Naive thymus-derived CD8-positive, alpha-beta T cell (primary cell): ENCODE measurements around the gene BLVRB. TPM values are rescaled to one million over a fixed set of nuclear protein-coding genes. Genes with fewer than 3 reads are reported as not detected.
A peak's percentile ranks its signal among the peaks of the same experiment; 100 is the strongest.

ENCODE experiments used
- ATAC-seq, 2 donors: fragments of 150-1000 bp; cut with Tn5 transposase in 1 of 2; sonication (Bioruptor Pico), chemical (Tn5 transposase) in 1 of 2; 1 replicate in 1 of 2; 2 replicates in 1 of 2; pipeline ENCODE4 v1.10.0; 2021; ENCODE audit warnings: mild to moderate bottlenecking in 2 of 2, moderate library complexity in 2 of 2
- POLR2A ChIA-PET: fragments of 350-600 bp; sonication (Branson Sonifier 250); formaldehyde crosslinking; loops from one replicate; lab custom pipeline; 2021; ENCODE audit warnings: antibody characterized with exemption; lab: Charles Lee
- DNase-seq, 10 donors: peaks; one replicate each; pipeline versions ENCODE4 v3.0.0 to v3.0.0-alpha.2; 2020 to 2022
- H3K27ac Mint-ChIP-seq, 10 donors: one replicate each; pipeline ENCODE4 v1.8.0; 2020 to 2022; ENCODE audit warnings: mild to moderate bottlenecking in 10 of 10, mixed read lengths in 10 of 10, moderate library complexity in 4 of 10, inconsistent platforms in 1 of 10
- H3K27me3 Mint-ChIP-seq, 5 donors: one replicate each; pipeline ENCODE4 v1.8.0; 2021 to 2022; ENCODE audit warnings: mixed read lengths in 5 of 5
- H3K36me3 Mint-ChIP-seq, 3 donors: one replicate each; pipeline ENCODE4 v1.8.0; 2020 to 2022; ENCODE audit warnings: mixed read lengths in 3 of 3, mild to moderate bottlenecking in 2 of 3, inconsistent platforms in 1 of 3
- H3K4me1 Mint-ChIP-seq, 4 donors: one replicate each; pipeline ENCODE4 v1.8.0; 2021 to 2022; ENCODE audit warnings: mixed read lengths in 4 of 4
- H3K4me3 Mint-ChIP-seq, 10 donors: one replicate each; pipeline ENCODE4 v1.8.0; 2020 to 2022; ENCODE audit warnings: mild to moderate bottlenecking in 10 of 10, mixed read lengths in 10 of 10, moderate library complexity in 6 of 10, inconsistent platforms in 1 of 10
- H3K9me3 Mint-ChIP-seq, 9 donors: one replicate each; pipeline ENCODE4 v1.8.0; 2020 to 2022; ENCODE audit warnings: mixed read lengths in 9 of 9, mild to moderate bottlenecking in 3 of 9, inconsistent platforms in 1 of 9, moderate library complexity in 1 of 9
- polyA plus RNA-seq, 3 donors: library from polyadenylated mRNA; unstranded; fragments of 300-500 nt; fragmentation: Illumina TruSeq; gene quantifications; one replicate each; pipeline ENCODE4 v1.2.3, GENCODE V29; 2021
- total RNA-seq, 8 experiments: library from RNA in 2 of 8; stranded (reverse) in 2 of 8; gene quantifications; one replicate each; pipeline ENCODE4 v1.2.3 and lab custom pipeline; 2021 to 2026

The BLVRB gene
- total RNA-seq: 10 to 100 TPM; 11.8 to 12.8 TPM
- polyA plus RNA-seq: 10 to 100 TPM; 17.3 to 27.8 (median 22.6) TPM
- 2.9 to 7.7 (median 6.3) reads per million in 6 experiments for total RNA-seq (lab: John Stamatoyannopoulos, UW)

- Mint-ChIP-seq H3K4me1 (peaks cover 25 to 42% (median 28%) of the 10 kb centered on the region in 4 donors), H3K4me3 (peak within 1 kb of the TSS; percentile 78 to 94 (median 88)), H3K27ac (peak within 1 kb of the TSS; percentile 64 to 96 (median 90)), H3K9me3 (no peaks in the 10 kb centered on the region), H3K27me3 (peaks cover 5 to 11% (median 8%) of the 10 kb centered on the region in 5 donors), H3K36me3 (no peaks in the 10 kb centered on the region)
- POLR2A ChIA-PET: interaction anchor here (0.7 to 3.2 kb wide), 16 partner anchors 17 to 798 kb away, joined by 3 to 21 read pairs (median 5); partner anchors contain the start of genes AKT2, C19orf47, HNRNPUL1 and PLD3
- DNase-seq (peak; percentile 98 to 100 (median 99)), ATAC-seq (peak; percentile 79 to 85)
Measured at GRCh38 chr19:40465557-40466218, at the start of gene BLVRB. BLVRB (minus strand) TSS chr19:40465745; CDS start chr19:40465688, 57 bp downstream.

- ATAC-seq (no peak), DNase-seq (no peak)
- no peak overlapping the region for H3K27ac Mint-ChIP-seq
- H3K9me3 Mint-ChIP-seq: no peaks in the 10 kb centered on the region
- peaks cover 3 to 7% (median 5%) of the 10 kb centered on the region in 4 donors for H3K4me1 Mint-ChIP-seq
- H3K4me3 Mint-ChIP-seq: peak overlapping the region in 2 of 10 donors; percentile 1 to 22
- POLR2A ChIA-PET: no interaction called here
- H3K27me3 Mint-ChIP-seq: peaks cover 31 to 54% (median 44%) of the 10 kb centered on the region in 5 donors
- H3K36me3 Mint-ChIP-seq: no peaks in the 10 kb centered on the region
Measured at GRCh38 chr19:40513741-40514315, 48.3 kb upstream of the BLVRB start.

- ATAC-seq: no peak
Measured at GRCh38 chr19:40513345-40513678, 47.8 kb upstream of the BLVRB start.

GRCh38 chr19:40512473-40513344 lies 47.2 kb upstream of the BLVRB start:
- peak overlapping the region in 2 of 10 donors; percentile 51 to 64 for H3K4me3 Mint-ChIP-seq
- POLR2A ChIA-PET: interaction anchor here (0.5 kb wide), 1 partner anchor 369 kb away, joined by 3 read pairs; no protein-coding TSS in a partner anchor
- DNase-seq (no peak), ATAC-seq (peak in 1 of 2 donors; percentile 23)
- no peak overlapping the region for H3K27ac Mint-ChIP-seq
- H3K36me3 Mint-ChIP-seq: no peaks in the 10 kb centered on the region
- H3K4me1 Mint-ChIP-seq: peaks cover 3 to 7% (median 5%) of the 10 kb centered on the region in 4 donors
- peaks cover 36 to 61% (median 48%) of the 10 kb centered on the region in 5 donors for H3K27me3 Mint-ChIP-seq
- H3K9me3 Mint-ChIP-seq: no peaks in the 10 kb centered on the region

More at GRCh38 chr19:40513345-40513678, 47.8 kb upstream of the BLVRB start:
- no peak overlapping the region for H3K4me3 Mint-ChIP-seq
- H3K4me1 Mint-ChIP-seq: peaks cover 3 to 7% (median 5%) of the 10 kb centered on the region in 4 donors
- POLR2A ChIA-PET: no interaction called here
- no peaks in the 10 kb centered on the region for H3K36me3 Mint-ChIP-seq
- peaks cover 34 to 57% (median 47%) of the 10 kb centered on the region in 5 donors for H3K27me3 Mint-ChIP-seq
- peak overlapping the region in 1 of 10 donors; percentile 48 for H3K27ac Mint-ChIP-seq
- no peak for DNase-seq
- H3K9me3 Mint-ChIP-seq: no peaks in the 10 kb centered on the region

GRCh38 chr19:40512110-40512472 lies 46.5 kb upstream of the BLVRB start:
- no peaks in the 10 kb centered on the region for H3K36me3 Mint-ChIP-seq
- POLR2A ChIA-PET: interaction anchor here (0.5 kb wide), 1 partner anchor 369 kb away, joined by 3 read pairs; no protein-coding TSS in a partner anchor
- H3K9me3 Mint-ChIP-seq: no peaks in the 10 kb centered on the region
- no peak for ATAC-seq
- DNase-seq: no peak
- peaks cover 33 to 62% (median 44%) of the 10 kb centered on the region in 5 donors for H3K27me3 Mint-ChIP-seq
- peak overlapping the region in 1 of 10 donors; percentile 19 for H3K27ac Mint-ChIP-seq
- H3K4me1 Mint-ChIP-seq: peaks cover 3 to 7% (median 5%) of the 10 kb centered on the region in 4 donors
- peak overlapping the region in 4 of 10 donors; percentile 47 to 64 (median 56) for H3K4me3 Mint-ChIP-seq

- Mint-ChIP-seq H3K27ac (no peak overlapping the region), H3K36me3 (no peaks in the 10 kb centered on the region), H3K9me3 (no peaks in the 10 kb centered on the region), H3K4me3 (no peak overlapping the region), H3K4me1 (peaks cover 3 to 7% (median 5%) of the 10 kb centered on the region in 4 donors), H3K27me3 (peaks cover 29 to 62% (median 42%) of the 10 kb centered on the region in 5 donors)
- DNase-seq (no peak), ATAC-seq (no peak)
- POLR2A ChIA-PET: no interaction called here
Measured at GRCh38 chr19:40511487-40511886, 45.9 kb upstream of the BLVRB start.

- DNase-seq (no peak), ATAC-seq (no peak)
- Mint-ChIP-seq H3K9me3 (no peaks in the 10 kb centered on the region), H3K27ac (peak overlapping the region in 1 of 10 donors; percentile 32), H3K4me1 (peaks cover 4 to 7% (median 6%) of the 10 kb centered on the region in 4 donors), H3K36me3 (no peaks in the 10 kb centered on the region), H3K27me3 (peaks cover 29 to 62% (median 46%) of the 10 kb centered on the region in 5 donors), H3K4me3 (no peak overlapping the region)
- POLR2A ChIA-PET: no interaction called here
Measured at GRCh38 chr19:40510526-40511115, 45.1 kb upstream of the BLVRB start.

- DNase-seq: no peak
- Mint-ChIP-seq H3K9me3 (no peaks in the 10 kb centered on the region), H3K4me1 (peaks cover 4 to 8% (median 7%) of the 10 kb centered on the region in 4 donors), H3K27me3 (peaks cover 20 to 52% (median 43%) of the 10 kb centered on the region in 5 donors), H3K36me3 (no peaks in the 10 kb centered on the region), H3K4me3 (no peak overlapping the region), H3K27ac (no peak overlapping the region)
- POLR2A ChIA-PET: no interaction called here
- ATAC-seq: no peak
Measured at GRCh38 chr19:40508739-40509260, 43.3 kb upstream of the BLVRB start.

- Mint-ChIP-seq H3K27me3 (peaks cover 16 to 52% (median 45%) of the 10 kb centered on the region in 5 donors), H3K4me1 (peaks cover 4 to 10% (median 7%) of the 10 kb centered on the region in 4 donors)
- ATAC-seq: no peak
Measured at GRCh38 chr19:40507892-40508291, 42.3 kb upstream of the BLVRB start.

GRCh38 chr19:40506099-40506498 lies 40.6 kb upstream of the BLVRB start:
- DNase-seq (no peak), ATAC-seq (no peak)
- Mint-ChIP-seq H3K4me1 (peaks cover 0 to 7% (median 2%) of the 10 kb centered on the region in 4 donors), H3K9me3 (no peaks in the 10 kb centered on the region), H3K27ac (peak overlapping the region in 2 of 10 donors; percentile 23 to 72), H3K36me3 (no peaks in the 10 kb centered on the region), H3K4me3 (no peak overlapping the region), H3K27me3 (peaks cover 5 to 49% (median 38%) of the 10 kb centered on the region in 5 donors)
- POLR2A ChIA-PET: no interaction called here

More at GRCh38 chr19:40507892-40508291, 42.3 kb upstream of the BLVRB start:
- H3K9me3 Mint-ChIP-seq: no peaks in the 10 kb centered on the region
- H3K27ac Mint-ChIP-seq: peak overlapping the region in 1 of 10 donors; percentile 21
- H3K36me3 Mint-ChIP-seq: no peaks in the 10 kb centered on the region
- H3K4me3 Mint-ChIP-seq: no peak overlapping the region
- POLR2A ChIA-PET: no interaction called here
- no peak for DNase-seq

GRCh38 chr19:40503320-40503695 lies 37.8 kb upstream of the BLVRB start:
- peaks cover 2 to 34% (median 20%) of the 10 kb centered on the region in 5 donors for H3K27me3 Mint-ChIP-seq
- no peak overlapping the region for H3K4me3 Mint-ChIP-seq
- no peaks in the 10 kb centered on the region for H3K36me3 Mint-ChIP-seq
- no peak for ATAC-seq
- no peak overlapping the region for H3K27ac Mint-ChIP-seq
- no peak for DNase-seq
- POLR2A ChIA-PET: no interaction called here
- H3K4me1 Mint-ChIP-seq: peaks cover 0 to 7% (median 2%) of the 10 kb centered on the region in 4 donors
- H3K9me3 Mint-ChIP-seq: no peaks in the 10 kb centered on the region
